OCI-LY1 (cell line): Measurements from ENCODE around the gene SORBS1.

Experiments used
- CTCF ChIP-seq: fragments of 200-600 bp; sonication (generic), shearing (Covaris generic); IDR thresholded peaks from 2 replicates; pipeline ENCODE4 v1.5.1; 2017; ENCODE audit warnings: mild to moderate bottlenecking, antibody characterized with exemption, low read length, moderate library complexity, mixed read lengths
- EZH2 ChIP-seq: fragments of 200-600 bp; sonication (generic), shearing (Covaris generic); IDR thresholded peaks from 2 replicates; pipeline ENCODE4 v1.8.0; 2017; ENCODE audit warnings: borderline replicate concordance, mixed run types, mild to moderate bottlenecking, antibody characterized with exemption, low read length, moderate library complexity, mixed read lengths

GRCh38 chr10:95388539-95388938 lies 172.6 kb downstream of the SORBS1 start:
- TF ChIP-seq CTCF = no peak
- TF ChIP-seq EZH2 = no peak
